H1 (cell line): ENCODE measurements around the gene GSK3B. TPM values are rescaled to one million over a fixed set of nuclear protein-coding genes. Genes with fewer than 3 reads are reported as not detected.

Source experiments
- CTCF ChIA-PET: fragments of 300-600 bp; sonication (Branson Sonifier 250); formaldehyde crosslinking; loops from one replicate; lab custom pipeline; 2021; ENCODE audit not compliant: partially characterized antibody; lab: Charles Lee
- POLR2A ChIA-PET: fragments of 300-600 bp; sonication (Branson Sonifier 250); formaldehyde crosslinking; loops from one replicate; lab custom pipeline; 2021; ENCODE audit warnings: inconsistent platforms; ENCODE audit not compliant: partially characterized antibody; lab: Charles Lee
- DNase-seq, 2 experiments: peaks; one replicate each; pipeline versions ENCODE4 v3.0.0 to v3.0.0-alpha.2; 2010 to 2022; ENCODE audit warnings: low spot score in 2 of 2, low read depth in 1 of 2, mixed read lengths in 1 of 2
- FAIRE-seq: peaks from 2 replicates; lab custom pipeline; 2011; peaks lifted over from hg19 to GRCh38; lab: Jason Lieb, UNC
- H2AFZ ChIP-seq: 2 replicates; pipeline ENCODE4 v1.8.1; 2012; ENCODE audit warnings: low read length, inconsistent platforms
- H2AK5ac ChIP-seq: 2 replicates; pipeline ENCODE4 v1.6.1; 2013; ENCODE audit warnings: low read depth, low read length
- H2BK120ac ChIP-seq: replicated peaks from 2 replicates; pipeline ENCODE3; 2013; ENCODE audit warnings: low read depth, low read length, inconsistent platforms
- H2BK12ac ChIP-seq: 2 replicates; pipeline ENCODE4 v1.6.1; 2013; ENCODE audit warnings: low read depth, low read length
- H2BK15ac ChIP-seq: 2 replicates; pipeline ENCODE4 v1.6.1; 2013; ENCODE audit warnings: low read length
- H2BK20ac ChIP-seq: 2 replicates; pipeline ENCODE4 v1.6.1; 2013; ENCODE audit warnings: low read length
- H2BK5ac ChIP-seq: 2 replicates; pipeline ENCODE4 v1.6.1; 2013; ENCODE audit warnings: low read depth, low read length
- H3K14ac ChIP-seq: 2 replicates; pipeline ENCODE4 v1.6.1; 2013; ENCODE audit warnings: inconsistent platforms; ENCODE audit not compliant: insufficient read length
- H3K18ac ChIP-seq: 2 replicates; pipeline ENCODE4 v1.6.1; 2013; ENCODE audit warnings: low read length; ENCODE audit errors: extremely low read depth
- H3K23ac ChIP-seq: 2 replicates; pipeline ENCODE4 v1.6.1; 2013; ENCODE audit warnings: inconsistent platforms; ENCODE audit not compliant: insufficient read length
- H3K23me2 ChIP-seq: 2 replicates; pipeline ENCODE4 v1.6.1; 2013; ENCODE audit warnings: low read depth, low read length
- H3K27ac ChIP-seq: 2 replicates; pipeline ENCODE4 v1.6.1; 2011; ENCODE audit warnings: low read depth, low read length, inconsistent platforms
- H3K27me3 ChIP-seq, 4 experiments: replicated peaks in 1 of 4; 1 replicate in 1 of 4; 2 replicates in 3 of 4; pipeline versions ENCODE4 v1.6.1 to v1.8.1; 2011 to 2013; ENCODE audit warnings: low read length in 3 of 4, mild to moderate bottlenecking in 3 of 4, inconsistent platforms in 2 of 4, mixed read lengths in 2 of 4, moderate library complexity in 1 of 4; ENCODE audit not compliant: control insufficient read depth in 3 of 4, insufficient read depth in 3 of 4; ENCODE audit errors: extremely low read depth in 1 of 4
- H3K36me3 ChIP-seq, 4 experiments: 2 replicates each; pipeline versions ENCODE4 v1.6.1 to v1.8.1; 2011 to 2013; ENCODE audit warnings: mild to moderate bottlenecking in 4 of 4, low read length in 3 of 4, moderate library complexity in 2 of 4, control low read depth in 1 of 4, inconsistent platforms in 1 of 4; ENCODE audit not compliant: insufficient read depth in 4 of 4, control insufficient read depth in 2 of 4
- H3K4ac ChIP-seq: replicated peaks from 2 replicates; pipeline ENCODE3; 2013; ENCODE audit warnings: low read length, low read depth, mixed read lengths, inconsistent platforms; ENCODE audit not compliant: insufficient read length
- H3K4me1 ChIP-seq, 4 experiments: replicated peaks in 1 of 4; 1 replicate in 1 of 4; 2 replicates in 3 of 4; pipeline versions ENCODE4 v1.6.1 to v1.8.1; 2011 to 2013; ENCODE audit warnings: low read length in 3 of 4, inconsistent platforms in 2 of 4, mixed read lengths in 1 of 4; ENCODE audit not compliant: insufficient read depth in 4 of 4, control insufficient read depth in 3 of 4
- H3K4me2 ChIP-seq, 2 experiments: 2 replicates each; pipeline versions ENCODE4 v1.6.1 to v1.8.1; 2011 to 2013; ENCODE audit warnings: low read depth in 2 of 2, low read length in 2 of 2, control low read depth in 1 of 2, inconsistent platforms in 1 of 2, mild to moderate bottlenecking in 1 of 2; ENCODE audit not compliant: insufficient read depth in 1 of 2
- H3K4me3 ChIP-seq, 4 experiments: fragments of 200-600, 300-600 bp in 1 of 4; sonication (generic), shearing (Covaris generic), sonication (Bioruptor Twin) in 1 of 4; 2 replicates each; pipeline versions ENCODE4 v1.5.1 to v1.8.1; 2011 to 2016; ENCODE audit warnings: low read length in 4 of 4, low read depth in 3 of 4, control low read depth in 2 of 4, inconsistent platforms in 2 of 4, mild to moderate bottlenecking in 2 of 4, mixed read lengths in 1 of 4, moderate library complexity in 1 of 4; ENCODE audit not compliant: insufficient read depth in 2 of 4; ENCODE audit errors: extremely low read depth in 1 of 4
- H3K56ac ChIP-seq: replicated peaks from 2 replicates; pipeline ENCODE3; 2013; ENCODE audit warnings: low read depth, mild to moderate bottlenecking, mixed read lengths, low read length, inconsistent platforms; ENCODE audit not compliant: insufficient read length
- H3K79me1 ChIP-seq: 2 replicates; pipeline ENCODE4 v1.6.1; 2013; ENCODE audit warnings: low read depth, low read length, control low read depth
- H3K79me2 ChIP-seq, 2 experiments: 2 replicates each; pipeline versions ENCODE4 v1.6.1 to v1.8.1; 2012 to 2013; ENCODE audit warnings: low read length in 2 of 2, mild to moderate bottlenecking in 2 of 2, inconsistent platforms in 1 of 2; ENCODE audit not compliant: insufficient read depth in 2 of 2, control insufficient read depth in 1 of 2
- H3K9ac ChIP-seq, 4 experiments: replicated peaks in 1 of 4; 1 replicate in 1 of 4; 2 replicates in 3 of 4; pipeline versions ENCODE4 v1.6.1 to v1.8.1; 2011 to 2013; ENCODE audit warnings: low read depth in 3 of 4, low read length in 3 of 4, control low read depth in 2 of 4, mild to moderate bottlenecking in 2 of 4, moderate library complexity in 2 of 4, inconsistent platforms in 1 of 4; ENCODE audit errors: extremely low read depth in 1 of 4
- H3K9me3 ChIP-seq, 2 experiments: 2 replicates each; pipeline versions ENCODE4 v1.6.1 to v1.8.1; 2012 to 2013; ENCODE audit warnings: mild to moderate bottlenecking in 2 of 2, moderate library complexity in 2 of 2, control low read depth in 1 of 2, inconsistent platforms in 1 of 2, low read depth in 1 of 2, low read length in 1 of 2, mixed read lengths in 1 of 2; ENCODE audit not compliant: insufficient read depth in 2 of 2
- H4K20me1 ChIP-seq, 2 experiments: replicated peaks in 1 of 2; 2 replicates each; pipeline versions ENCODE3 to v1.8.1; 2011 to 2013; ENCODE audit warnings: inconsistent platforms in 2 of 2, low read length in 2 of 2, mild to moderate bottlenecking in 1 of 2; ENCODE audit not compliant: insufficient read depth in 2 of 2, control insufficient read depth in 1 of 2
- H4K5ac ChIP-seq: 2 replicates; pipeline ENCODE4 v1.6.1; 2013; ENCODE audit warnings: low read length, low read depth, mixed read lengths, inconsistent platforms; ENCODE audit not compliant: insufficient read length
- H4K8ac ChIP-seq: 2 replicates; pipeline ENCODE4 v1.8.0; 2013; ENCODE audit warnings: mild to moderate bottlenecking, moderate library complexity, low read length, inconsistent platforms; ENCODE audit not compliant: insufficient read depth; ENCODE audit errors: extremely low read depth
- H4K91ac ChIP-seq: replicated peaks from 2 replicates; pipeline ENCODE3; 2013; ENCODE audit warnings: low read length, mixed read lengths, inconsistent platforms; ENCODE audit not compliant: insufficient read length
- ATF2 ChIP-seq: IDR thresholded peaks from 2 replicates; pipeline ENCODE4 v1.6.1; 2012; ENCODE audit warnings: low read length, inconsistent platforms
- ATF3 ChIP-seq: IDR thresholded peaks from 2 replicates; pipeline ENCODE4 v1.6.1; 2011; ENCODE audit warnings: low read depth, mild to moderate bottlenecking, low read length; ENCODE audit not compliant: insufficient read depth
- JUN ChIP-seq: IDR thresholded peaks from 2 replicates; pipeline ENCODE4 v1.6.1; 2011; ENCODE audit warnings: low read depth, mild to moderate bottlenecking, improper control_type of control experiment, low read length
- KDM4A ChIP-seq: IDR thresholded peaks from one replicate; pipeline ENCODE4 v1.7.1; 2012; ENCODE audit warnings: low read depth, mild to moderate bottlenecking, moderate library complexity, low read length, inconsistent platforms; ENCODE audit not compliant: severe bottlenecking
- SAP30 ChIP-seq: fragments of 300-600 bp; sonication (generic); IDR thresholded peaks from 2 replicates; pipeline ENCODE4 v1.7.1; 2012; ENCODE audit warnings: low read length, moderate library complexity, mild to moderate bottlenecking, inconsistent platforms; ENCODE audit not compliant: insufficient read depth, insufficient replicate concordance
- WGBS, 2 experiments: shearing (Covaris generic) in 1 of 2; methylation state at CpG; one replicate each; pipeline versions ENCODE4 v1.1.6 to v1.1.7; 2013 to 2015; ENCODE audit warnings: low lambda C conversion rate in 2 of 2, mixed read lengths in 2 of 2, inconsistent platforms in 1 of 2, low coverage in 1 of 2, missing lambda C conversion rate in 1 of 2; ENCODE audit not compliant: insufficient replicate concordance in 2 of 2, insufficient coverage in 1 of 2, insufficient read length in 1 of 2; ENCODE audit errors: extremely low coverage in 1 of 2, missing lambda C conversion rate in 1 of 2; 5-methylcytosine and 5-hydroxymethylcytosine counted together
- polyA plus RNA-seq, 7 experiments: library from polyadenylated mRNA; depleted of rRNA in 3 of 7; stranded (reverse) in 5 of 7; unstranded in 2 of 7; fragments of >200 nt in 5 of 7; fragments of 200-250 nt in 2 of 7; gene quantifications; 1 replicate in 5 of 7; 2 replicates in 1 of 7; 4 replicates in 1 of 7; pipeline versions ENCODE4 v1.2.1 to v1.2.3, GENCODE V29; 2011 to 2013; ENCODE audit warnings: missing spikeins in 2 of 7, mixed read lengths in 2 of 7
- total RNA-seq: library from RNA; stranded (reverse); fragmentation: NEBNext Ultra II Directional; extraction: Animal tissue kit (Norgen Biotek cat#: 25700); gene quantifications from 2 replicates; pipeline ENCODE4 v1.2.1, GENCODE V29; 2021
- TF ChIP-seq, protein P1 (sequence below), 3 experiments: IDR thresholded peaks; 1 replicate in 2 of 3; 2 replicates in 1 of 3; pipeline versions ENCODE4 v1.5.1 to v1.6.1; 2011; ENCODE audit warnings: low read length in 3 of 3, mild to moderate bottlenecking in 3 of 3, inconsistent platforms in 2 of 3, low read depth in 1 of 3, moderate library complexity in 1 of 3; ENCODE audit not compliant: insufficient read depth in 1 of 3; ENCODE audit errors: control extremely low read depth in 1 of 3
- TF ChIP-seq, protein P2 (sequence below): IDR thresholded peaks from 2 replicates; pipeline ENCODE4 v1.6.1; 2012; ENCODE audit warnings: inconsistent platforms

GSK3B gene
- total and polyA plus RNA-seq, 2 of the 8 experiments (the other 6 are each of a cell fraction or from before 2014, with no cell fraction given), result 24.2 to 50.7 TPM

- no peaks in the 10 kb centered on the region for H3K36me3 ChIP-seq
- WGBS, 2 experiments, result 91% methylated on average over 4 of the region's 4 CpGs; no CpG with 5 or more reads in 1 of the 2 experiments
- H4K8ac ChIP-seq, result no peak overlapping the region
- no peak overlapping the region for H3K14ac ChIP-seq
- H2BK15ac ChIP-seq, result no peak overlapping the region
- no peaks in the 10 kb centered on the region for H3K27me3 ChIP-seq
- POLR2A ChIA-PET, result interaction anchor here (1.0 to 1.9 kb wide), 4 partner anchors 8 to 257 kb away, joined by 3 to 4 read pairs (median 3); partner anchors contain the start of gene GSK3B
- no peak overlapping the region for H3K4me3 ChIP-seq
- H3K4me1 ChIP-seq, result peaks cover 0 to 4% (median 0%) of the 10 kb centered on the region in 4 experiments; a peak in 1 of 7 replicates
- no peak overlapping the region for H2BK5ac ChIP-seq
- H3K56ac ChIP-seq, result no peak overlapping the region
- H3K79me1 ChIP-seq, result peaks cover 3% of the 10 kb centered on the region; the same call in 1 of the 2 replicates
- H3K9ac ChIP-seq, result no peak overlapping the region
- H3K9me3 ChIP-seq, result no peaks in the 10 kb centered on the region
- H2AK5ac ChIP-seq, result no peak overlapping the region
- no peak overlapping the region for H3K4me2 ChIP-seq
- H3K23me2 ChIP-seq, result no peaks in the 10 kb centered on the region
- H4K20me1 ChIP-seq, result peaks cover 4 to 6% of the 10 kb centered on the region in 2 experiments
- no peak overlapping the region for H2BK120ac ChIP-seq
- no peak overlapping the region for H3K27ac ChIP-seq
- no peak overlapping the region for H4K91ac ChIP-seq
- H2BK20ac ChIP-seq, result no peak overlapping the region
- H3K18ac ChIP-seq, result no peak overlapping the region
- CTCF ChIA-PET, result interaction anchor here (1.4 kb wide), 1 partner anchor 26 kb away, joined by 5 read pairs; no protein-coding TSS in a partner anchor
- DNase-seq (no peak), FAIRE-seq (no peak)
- H2BK12ac ChIP-seq, result no peak overlapping the region
- peaks cover 0 to 98% of the 10 kb centered on the region in 2 experiments; a peak in 3 of 4 replicates for H3K79me2 ChIP-seq
- H3K4ac ChIP-seq, result no peak overlapping the region
- no peak overlapping the region for H4K5ac ChIP-seq
- H2AFZ ChIP-seq, result no peak overlapping the region
- H3K23ac ChIP-seq, result no peak overlapping the region
- TF ChIP-seq, protein P1, sequence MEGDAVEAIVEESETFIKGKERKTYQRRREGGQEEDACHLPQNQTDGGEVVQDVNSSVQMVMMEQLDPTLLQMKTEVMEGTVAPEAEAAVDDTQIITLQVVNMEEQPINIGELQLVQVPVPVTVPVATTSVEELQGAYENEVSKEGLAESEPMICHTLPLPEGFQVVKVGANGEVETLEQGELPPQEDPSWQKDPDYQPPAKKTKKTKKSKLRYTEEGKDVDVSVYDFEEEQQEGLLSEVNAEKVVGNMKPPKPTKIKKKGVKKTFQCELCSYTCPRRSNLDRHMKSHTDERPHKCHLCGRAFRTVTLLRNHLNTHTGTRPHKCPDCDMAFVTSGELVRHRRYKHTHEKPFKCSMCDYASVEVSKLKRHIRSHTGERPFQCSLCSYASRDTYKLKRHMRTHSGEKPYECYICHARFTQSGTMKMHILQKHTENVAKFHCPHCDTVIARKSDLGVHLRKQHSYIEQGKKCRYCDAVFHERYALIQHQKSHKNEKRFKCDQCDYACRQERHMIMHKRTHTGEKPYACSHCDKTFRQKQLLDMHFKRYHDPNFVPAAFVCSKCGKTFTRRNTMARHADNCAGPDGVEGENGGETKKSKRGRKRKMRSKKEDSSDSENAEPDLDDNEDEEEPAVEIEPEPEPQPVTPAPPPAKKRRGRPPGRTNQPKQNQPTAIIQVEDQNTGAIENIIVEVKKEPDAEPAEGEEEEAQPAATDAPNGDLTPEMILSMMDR (IDR thresholded peaks at IDR 0.05; ENCODE audit: control extremely low read depth in 1 of 3, insufficient read depth in 1 of 3, low read depth in 1 of 3, low read length in 3 of 3), result no peak
- no peak for TF ChIP-seq SAP30
- TF ChIP-seq KDM4A, result no peak
- TF ChIP-seq, protein P2, sequence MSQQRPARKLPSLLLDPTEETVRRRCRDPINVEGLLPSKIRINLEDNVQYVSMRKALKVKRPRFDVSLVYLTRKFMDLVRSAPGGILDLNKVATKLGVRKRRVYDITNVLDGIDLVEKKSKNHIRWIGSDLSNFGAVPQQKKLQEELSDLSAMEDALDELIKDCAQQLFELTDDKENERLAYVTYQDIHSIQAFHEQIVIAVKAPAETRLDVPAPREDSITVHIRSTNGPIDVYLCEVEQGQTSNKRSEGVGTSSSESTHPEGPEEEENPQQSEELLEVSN, result no peak
- TF ChIP-seq JUN, result no peak
- no peak for TF ChIP-seq ATF2
- no peak for TF ChIP-seq ATF3
These were observed 27.6 kb downstream of the GSK3B start for GRCh38 chr3:120066634-120067033.
